HEK293T (cell line): ENCODE results near the gene FOXA1.

Experiments
- ARNT ChIP-seq: fragments of 450-650 bp; IDR thresholded peaks from 2 replicates; pipeline ENCODE4 v1.6.1; 2017; ENCODE audit warnings: mild to moderate bottlenecking
- BHLHE40 ChIP-seq: fragments of 450-650 bp; IDR thresholded peaks from 2 replicates; pipeline ENCODE4 v1.6.1; 2016; ENCODE audit warnings: mild to moderate bottlenecking, moderate library complexity, borderline replicate concordance
- FOXA1 ChIP-seq: fragments of 450-650 bp; IDR thresholded peaks from 2 replicates; pipeline ENCODE4 v1.6.1; 2016; ENCODE audit warnings: mild to moderate bottlenecking
- FOXK2 ChIP-seq: fragments of 450-650 bp; IDR thresholded peaks from 2 replicates; pipeline ENCODE4 v1.6.1; 2016; ENCODE audit warnings: mild to moderate bottlenecking
- FOXM1 ChIP-seq: fragments of 450-650 bp; IDR thresholded peaks from 2 replicates; pipeline ENCODE4 v1.6.1; 2017; ENCODE audit warnings: mild to moderate bottlenecking, borderline replicate concordance
- HDGF ChIP-seq: fragments of 450-650 bp; IDR thresholded peaks from 2 replicates; pipeline ENCODE4 v1.6.1; 2017; ENCODE audit warnings: antibody characterized with exemption, borderline replicate concordance
- LEF1 ChIP-seq: fragments of 450-650 bp; IDR thresholded peaks from 2 replicates; pipeline ENCODE4 v1.6.1; 2017; ENCODE audit warnings: mild to moderate bottlenecking, borderline replicate concordance
- NFRKB ChIP-seq: fragments of 450-650 bp; IDR thresholded peaks from 2 replicates; pipeline ENCODE4 v1.6.1; 2016; ENCODE audit warnings: mild to moderate bottlenecking, moderate library complexity
- PKNOX1 ChIP-seq: fragments of 450-650 bp; IDR thresholded peaks from 2 replicates; pipeline ENCODE4 v1.6.1; 2016
- SP1 ChIP-seq: fragments of 450-650 bp; IDR thresholded peaks from 2 replicates; pipeline ENCODE4 v1.6.1; 2017
- TARDBP ChIP-seq: fragments of 450-650 bp; IDR thresholded peaks from 2 replicates; pipeline ENCODE4 v1.6.1; 2016
- ZNF384 ChIP-seq: fragments of 450-650 bp; IDR thresholded peaks from 2 replicates; pipeline ENCODE4 v1.6.1; 2016

DNA sequence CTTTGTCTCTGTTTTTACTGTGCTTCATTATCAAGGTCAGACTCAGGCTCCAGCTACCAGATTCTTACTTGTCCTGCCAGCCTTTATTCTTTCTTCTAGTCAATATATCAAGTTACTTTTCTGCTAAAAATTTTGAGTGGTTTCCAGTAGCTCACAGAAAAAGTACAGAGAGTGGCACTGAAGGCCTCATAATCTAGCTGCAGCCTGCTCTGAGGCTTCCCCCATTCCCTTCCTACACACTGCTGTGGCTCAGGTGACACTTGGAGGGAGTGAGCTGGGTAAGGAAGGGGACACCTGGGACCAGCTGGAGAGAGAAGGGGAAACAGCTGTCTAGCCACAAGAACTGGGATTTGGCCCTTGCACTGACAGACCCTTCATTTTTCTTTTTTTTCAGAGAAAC is 25.8 kb upstream of the FOXA1 start:
- TF ChIP-seq FOXM1: no peak
- no peak for TF ChIP-seq BHLHE40
- no peak for TF ChIP-seq PKNOX1
- no peak for TF ChIP-seq SP1
- TF ChIP-seq HDGF: no peak
- no peak for TF ChIP-seq TARDBP
- no peak for TF ChIP-seq ZNF384
- no peak for TF ChIP-seq FOXA1
- TF ChIP-seq ARNT: no peak
- no peak for TF ChIP-seq LEF1
- no peak for TF ChIP-seq FOXK2
- TF ChIP-seq NFRKB: no peak
